Measurements from ENCODE around the gene SARS1.

Gene SARS1

GRCh38 chr1:109267743-109268300 is 54.1 kb downstream of the SARS1 start:
- TF ChIP-seq CTCF (IDR thresholded peaks at IDR 0.05): no peak
- Histone ChIP-seq H3K4me3 (ENCODE audit: low read depth in 1 of 2, low read length in 1 of 2) (no peak overlapping the region), H3K36me3 (no peaks in the 10 kb centered on the region), H3K27ac (no peak overlapping the region), H3K9me3 (no peaks in the 10 kb centered on the region), H3K4me1 (ENCODE audit: control insufficient read depth in 1 of 2, insufficient read depth in 1 of 2, low read depth in 1 of 2, low read length in 1 of 2) (peaks cover 0 to 5% of the 10 kb centered on the region in 2 experiments), H3K27me3 (peaks cover 3% of the 10 kb centered on the region)

- peaks cover 0 to 1% of the 10 kb centered on the region in 2 experiments for H3K4me1 ChIP-seq (ENCODE audit: control insufficient read depth in 1 of 2, insufficient read depth in 1 of 2, low read depth in 1 of 2, low read length in 1 of 2)
- no peaks in the 10 kb centered on the region for H3K36me3 ChIP-seq
- H3K27ac ChIP-seq: no peak overlapping the region
- H3K27me3 ChIP-seq: peaks cover 4% of the 10 kb centered on the region
- H3K9me3 ChIP-seq: no peaks in the 10 kb centered on the region
- no peak for TF ChIP-seq CTCF (IDR thresholded peaks at IDR 0.05)
- no peak overlapping the region for H3K4me3 ChIP-seq (ENCODE audit: low read depth in 1 of 2, low read length in 1 of 2)
These were observed 54.9 kb downstream of the SARS1 start for GRCh38 chr1:109268431-109269211.

- Histone ChIP-seq H3K4me3 (ENCODE audit: low read depth in 1 of 2, low read length in 1 of 2) (no peak overlapping the region), H3K36me3 (no peaks in the 10 kb centered on the region), H3K9me3 (no peaks in the 10 kb centered on the region), H3K27me3 (peaks cover 12% of the 10 kb centered on the region), H3K27ac (no peak overlapping the region), H3K4me1 (ENCODE audit: control insufficient read depth in 1 of 2, insufficient read depth in 1 of 2, low read depth in 1 of 2, low read length in 1 of 2) (no peaks in the 10 kb centered on the region)
- TF ChIP-seq CTCF (IDR thresholded peaks at IDR 0.05): no peak
These were observed 55.7 kb downstream of the SARS1 start for GRCh38 chr1:109269212-109269980.

- Histone ChIP-seq H3K27me3 (peaks cover 16% of the 10 kb centered on the region), H3K4me1 (ENCODE audit: control insufficient read depth in 1 of 2, insufficient read depth in 1 of 2, low read depth in 1 of 2, low read length in 1 of 2) (no peaks in the 10 kb centered on the region), H3K9me3 (no peaks in the 10 kb centered on the region), H3K4me3 (ENCODE audit: low read depth in 1 of 2, low read length in 1 of 2) (no peak overlapping the region), H3K36me3 (no peaks in the 10 kb centered on the region), H3K27ac (no peak overlapping the region)
- no peak for TF ChIP-seq CTCF (IDR thresholded peaks at IDR 0.05)
These were observed 56.4 kb downstream of the SARS1 start for GRCh38 chr1:109269981-109270622.

- H3K9me3 ChIP-seq: no peaks in the 10 kb centered on the region
- H3K27me3 ChIP-seq: peaks cover 16% of the 10 kb centered on the region
- no peak for TF ChIP-seq CTCF (IDR thresholded peaks at IDR 0.05)
- H3K27ac ChIP-seq: no peak overlapping the region
- H3K4me1 ChIP-seq (ENCODE audit: control insufficient read depth in 1 of 2, insufficient read depth in 1 of 2, low read depth in 1 of 2, low read length in 1 of 2): no peaks in the 10 kb centered on the region
- no peak overlapping the region for H3K4me3 ChIP-seq (ENCODE audit: low read depth in 1 of 2, low read length in 1 of 2)
- no peaks in the 10 kb centered on the region for H3K36me3 ChIP-seq
These were observed 57.1 kb downstream of the SARS1 start for GRCh38 chr1:109270623-109271317.
